Measurements from ENCODE around the gene DRD1.

Gene DRD1

DNA sequence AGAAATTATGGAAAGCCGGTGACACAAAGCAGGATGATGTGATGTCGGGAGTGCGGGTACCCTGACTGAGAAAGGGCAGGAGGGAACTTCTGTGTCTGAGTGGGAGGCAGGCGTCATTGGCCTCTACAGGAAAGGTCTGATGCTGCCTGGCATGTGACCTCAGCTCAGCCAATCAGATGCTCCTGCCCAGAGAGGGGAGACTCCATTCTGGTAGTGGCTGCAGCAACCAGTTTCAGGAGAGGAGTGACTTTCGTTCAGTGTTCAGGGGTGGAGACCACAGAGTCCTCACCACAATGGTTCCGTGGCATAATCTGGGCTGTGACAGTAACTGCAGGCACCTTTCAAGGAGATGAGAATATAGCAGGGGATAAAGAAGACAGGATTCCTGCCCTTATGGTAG lies 27.6 kb upstream of the DRD1 start:
- DNase-seq (ENCODE audit: low read depth in 1 of 2, low spot score in 1 of 2): no peak
- TF ChIP-seq, protein P1, sequence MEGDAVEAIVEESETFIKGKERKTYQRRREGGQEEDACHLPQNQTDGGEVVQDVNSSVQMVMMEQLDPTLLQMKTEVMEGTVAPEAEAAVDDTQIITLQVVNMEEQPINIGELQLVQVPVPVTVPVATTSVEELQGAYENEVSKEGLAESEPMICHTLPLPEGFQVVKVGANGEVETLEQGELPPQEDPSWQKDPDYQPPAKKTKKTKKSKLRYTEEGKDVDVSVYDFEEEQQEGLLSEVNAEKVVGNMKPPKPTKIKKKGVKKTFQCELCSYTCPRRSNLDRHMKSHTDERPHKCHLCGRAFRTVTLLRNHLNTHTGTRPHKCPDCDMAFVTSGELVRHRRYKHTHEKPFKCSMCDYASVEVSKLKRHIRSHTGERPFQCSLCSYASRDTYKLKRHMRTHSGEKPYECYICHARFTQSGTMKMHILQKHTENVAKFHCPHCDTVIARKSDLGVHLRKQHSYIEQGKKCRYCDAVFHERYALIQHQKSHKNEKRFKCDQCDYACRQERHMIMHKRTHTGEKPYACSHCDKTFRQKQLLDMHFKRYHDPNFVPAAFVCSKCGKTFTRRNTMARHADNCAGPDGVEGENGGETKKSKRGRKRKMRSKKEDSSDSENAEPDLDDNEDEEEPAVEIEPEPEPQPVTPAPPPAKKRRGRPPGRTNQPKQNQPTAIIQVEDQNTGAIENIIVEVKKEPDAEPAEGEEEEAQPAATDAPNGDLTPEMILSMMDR (IDR thresholded peaks at IDR 0.05; ENCODE audit: insufficient read depth, low read length): no peak
- TF ChIP-seq, protein P2, sequence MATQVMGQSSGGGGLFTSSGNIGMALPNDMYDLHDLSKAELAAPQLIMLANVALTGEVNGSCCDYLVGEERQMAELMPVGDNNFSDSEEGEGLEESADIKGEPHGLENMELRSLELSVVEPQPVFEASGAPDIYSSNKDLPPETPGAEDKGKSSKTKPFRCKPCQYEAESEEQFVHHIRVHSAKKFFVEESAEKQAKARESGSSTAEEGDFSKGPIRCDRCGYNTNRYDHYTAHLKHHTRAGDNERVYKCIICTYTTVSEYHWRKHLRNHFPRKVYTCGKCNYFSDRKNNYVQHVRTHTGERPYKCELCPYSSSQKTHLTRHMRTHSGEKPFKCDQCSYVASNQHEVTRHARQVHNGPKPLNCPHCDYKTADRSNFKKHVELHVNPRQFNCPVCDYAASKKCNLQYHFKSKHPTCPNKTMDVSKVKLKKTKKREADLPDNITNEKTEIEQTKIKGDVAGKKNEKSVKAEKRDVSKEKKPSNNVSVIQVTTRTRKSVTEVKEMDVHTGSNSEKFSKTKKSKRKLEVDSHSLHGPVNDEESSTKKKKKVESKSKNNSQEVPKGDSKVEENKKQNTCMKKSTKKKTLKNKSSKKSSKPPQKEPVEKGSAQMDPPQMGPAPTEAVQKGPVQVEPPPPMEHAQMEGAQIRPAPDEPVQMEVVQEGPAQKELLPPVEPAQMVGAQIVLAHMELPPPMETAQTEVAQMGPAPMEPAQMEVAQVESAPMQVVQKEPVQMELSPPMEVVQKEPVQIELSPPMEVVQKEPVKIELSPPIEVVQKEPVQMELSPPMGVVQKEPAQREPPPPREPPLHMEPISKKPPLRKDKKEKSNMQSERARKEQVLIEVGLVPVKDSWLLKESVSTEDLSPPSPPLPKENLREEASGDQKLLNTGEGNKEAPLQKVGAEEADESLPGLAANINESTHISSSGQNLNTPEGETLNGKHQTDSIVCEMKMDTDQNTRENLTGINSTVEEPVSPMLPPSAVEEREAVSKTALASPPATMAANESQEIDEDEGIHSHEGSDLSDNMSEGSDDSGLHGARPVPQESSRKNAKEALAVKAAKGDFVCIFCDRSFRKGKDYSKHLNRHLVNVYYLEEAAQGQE (IDR thresholded peaks at IDR 0.05; ENCODE audit: insufficient replicate concordance, low read depth): no peak
- TF ChIP-seq POLR2AphosphoS5 (IDR thresholded peaks at IDR 0.05; ENCODE audit: low read depth) (no peak), GABPA (IDR thresholded peaks at IDR 0.05; ENCODE audit: low read depth) (no peak), SPI1 (IDR thresholded peaks at IDR 0.05; ENCODE audit: borderline replicate concordance, low read depth) (no peak)
- no peak overlapping the region for H3K27ac ChIP-seq (replicated peaks)
- no peak overlapping the region for H3K4me3 ChIP-seq (replicated peaks; ENCODE audit: insufficient read depth, low read length)
- H3K27me3 ChIP-seq (ENCODE audit: insufficient read depth, poor library complexity, severe bottlenecking): peaks cover 14% of the 10 kb centered on the region

DNA sequence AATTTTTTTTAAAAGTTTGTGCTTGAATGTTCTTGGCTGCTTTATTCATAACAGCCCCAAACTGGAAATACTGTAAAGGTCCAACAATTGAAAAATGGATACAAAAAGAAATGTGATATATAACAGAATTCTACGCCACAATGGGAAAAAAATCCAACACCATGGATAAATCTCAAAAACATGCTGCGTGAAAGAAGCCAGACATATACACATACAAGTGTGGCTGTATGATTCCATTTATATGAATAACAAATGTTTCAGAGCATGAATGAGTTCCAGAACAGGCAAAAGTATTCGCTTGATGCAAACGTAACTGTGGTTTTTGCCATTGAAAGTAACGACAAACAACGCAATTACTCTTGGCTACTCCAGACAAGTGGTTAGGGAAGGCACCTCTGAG lies 27.2 kb upstream of the DRD1 start:
- no peak overlapping the region for H3K27ac ChIP-seq (replicated peaks)
- TF ChIP-seq GABPA (IDR thresholded peaks at IDR 0.05; ENCODE audit: low read depth) (no peak), POLR2AphosphoS5 (IDR thresholded peaks at IDR 0.05; ENCODE audit: low read depth) (no peak), SPI1 (IDR thresholded peaks at IDR 0.05; ENCODE audit: borderline replicate concordance, low read depth) (no peak)
- TF ChIP-seq, protein P1 (IDR thresholded peaks at IDR 0.05; ENCODE audit: insufficient read depth, low read length): no peak
- TF ChIP-seq, protein P2 (IDR thresholded peaks at IDR 0.05; ENCODE audit: insufficient replicate concordance, low read depth): no peak
- no peak overlapping the region for H3K4me3 ChIP-seq (replicated peaks; ENCODE audit: insufficient read depth, low read length)
- DNase-seq (ENCODE audit: low read depth in 1 of 2, low spot score in 1 of 2): no peak
- peaks cover 14% of the 10 kb centered on the region for H3K27me3 ChIP-seq (ENCODE audit: insufficient read depth, poor library complexity, severe bottlenecking)

DNA sequence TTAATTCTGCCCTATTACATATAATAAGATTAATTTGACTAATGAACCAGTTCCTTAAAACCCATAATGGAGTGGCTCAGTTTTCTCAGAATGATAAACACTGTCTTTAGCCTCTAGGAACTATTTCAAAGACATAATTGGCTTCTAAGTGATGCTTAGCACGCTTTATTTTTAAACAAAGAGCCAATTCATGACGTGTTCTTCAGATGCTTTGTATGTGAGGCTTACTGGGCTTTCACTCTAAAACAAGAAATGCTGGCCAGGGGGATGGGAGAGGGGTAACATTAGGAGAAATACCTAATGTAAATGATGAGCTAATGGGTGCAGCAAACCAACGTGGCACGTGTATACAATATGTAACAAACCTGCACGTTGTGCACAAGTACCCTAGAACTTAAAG lies 26.8 kb upstream of the DRD1 start:
- TF ChIP-seq SPI1 (IDR thresholded peaks at IDR 0.05; ENCODE audit: borderline replicate concordance, low read depth): no peak
- TF ChIP-seq, protein P2 (IDR thresholded peaks at IDR 0.05; ENCODE audit: insufficient replicate concordance, low read depth): no peak
- TF ChIP-seq, protein P1 (IDR thresholded peaks at IDR 0.05; ENCODE audit: insufficient read depth, low read length): no peak
- TF ChIP-seq GABPA (IDR thresholded peaks at IDR 0.05; ENCODE audit: low read depth): no peak
- no peak for TF ChIP-seq POLR2AphosphoS5 (IDR thresholded peaks at IDR 0.05; ENCODE audit: low read depth)
- Histone ChIP-seq H3K27ac (replicated peaks) (no peak overlapping the region), H3K4me3 (replicated peaks; ENCODE audit: insufficient read depth, low read length) (no peak overlapping the region), H3K27me3 (ENCODE audit: insufficient read depth, poor library complexity, severe bottlenecking) (peaks cover 12% of the 10 kb centered on the region)
- DNase-seq (ENCODE audit: low read depth in 1 of 2, low spot score in 1 of 2): no peak

All from HL-60 (cell line).